K562 treated with DMSO at 1 percent for 12 hours (cell line): ENCODE data around the gene ATP5MC3. TPM values are rescaled to one million over a fixed set of nuclear protein-coding genes. Genes with fewer than 3 reads are reported as not detected.

Source experiments
- total RNA-seq: library from RNA; unstranded; fragments of 300-600 nt; gene quantifications from 2 replicates; pipeline ENCODE4 v1.2.3, GENCODE V29; 2022; ENCODE audit not compliant: insufficient read depth

ATP5MC3 gene
- total RNA-seq: 527 and 695 TPM in 2 replicates

DNA sequence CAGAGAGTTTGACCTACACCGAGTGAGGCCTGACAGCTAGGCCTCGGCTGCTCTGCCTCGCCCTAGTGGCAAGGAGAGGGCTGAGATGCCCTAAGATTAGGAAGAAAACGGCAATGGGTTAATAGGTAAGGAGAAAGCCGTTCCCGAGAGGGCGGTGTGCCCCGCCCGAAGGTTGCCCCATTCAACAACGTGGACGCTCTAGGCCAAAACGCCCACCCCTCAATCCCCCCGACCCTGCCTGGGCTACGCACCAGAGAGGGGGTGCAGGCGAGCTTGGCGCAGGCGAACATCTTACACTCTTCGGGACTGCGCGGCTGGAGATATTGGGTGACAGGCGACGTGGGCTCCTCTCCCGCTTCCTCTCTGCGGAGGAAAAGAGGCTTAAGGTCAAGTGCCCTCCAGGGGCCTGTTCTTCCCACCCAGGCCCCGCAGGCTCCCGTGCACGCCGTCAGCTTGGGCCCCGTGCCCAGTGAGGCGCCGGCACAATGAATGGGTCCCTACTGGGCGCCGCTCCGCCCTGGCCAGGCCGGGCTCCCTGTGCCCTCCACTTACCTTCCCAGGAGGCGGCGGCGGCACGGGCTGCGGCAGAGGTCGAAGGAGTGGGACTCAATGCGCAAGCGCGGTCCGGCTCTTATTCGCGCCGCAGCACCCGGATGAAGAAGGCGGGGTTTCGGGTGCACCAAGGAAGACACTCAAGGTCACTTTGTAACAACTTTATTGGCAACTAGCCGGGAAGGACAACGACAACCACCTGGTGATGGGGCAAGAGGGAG, at the start of gene ATP5MC3:
Gene ATP5MC3, minus strand, starts transcription at position 607 of the 773 bp plus-strand sequence. Its CDS starts 317 bp downstream, at position 290.

DNA sequence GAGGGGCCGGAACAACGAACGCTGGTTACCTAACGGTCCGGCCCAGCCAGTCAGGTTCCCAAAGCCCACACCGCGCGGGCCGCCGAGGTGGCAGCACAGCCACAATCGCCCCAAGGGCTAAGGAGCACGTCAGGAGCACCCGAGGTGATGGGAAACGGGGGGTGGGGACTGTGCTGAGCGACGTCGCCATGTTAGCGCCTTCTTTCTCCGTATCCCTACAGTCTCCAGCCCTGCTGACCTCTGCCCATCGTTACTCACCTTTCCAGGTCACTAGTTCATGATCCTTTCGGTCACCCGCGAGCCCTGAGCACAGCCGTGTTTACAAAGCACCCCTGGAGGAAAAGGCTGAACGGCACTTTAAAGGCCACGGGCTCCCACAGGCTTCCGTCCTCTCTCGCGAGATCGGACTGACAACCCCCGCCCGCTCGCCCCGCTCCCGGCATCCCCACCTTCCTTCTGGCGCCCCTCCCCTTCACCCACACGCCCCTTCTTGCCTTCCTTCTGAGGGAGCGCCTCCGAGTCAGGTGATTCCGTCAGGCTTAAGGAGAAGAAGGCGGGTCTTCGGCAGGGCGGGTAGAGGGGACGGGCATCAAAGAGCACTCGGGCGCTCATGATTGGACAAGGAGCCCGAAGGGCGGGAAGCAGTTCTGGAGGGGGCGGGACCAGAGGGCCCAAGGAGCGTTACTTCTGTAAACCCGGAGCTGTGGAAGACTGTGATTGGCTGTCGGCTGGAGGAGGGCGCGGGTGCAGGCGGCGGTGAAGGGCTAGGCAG, 13.5 kb downstream of the ATP5MC3 start, which contains the start of gene ATF2:
Gene ATF2, minus strand, starts transcription at position 412 of the 772 bp plus-strand sequence. CDS start 31,760 bp downstream, outside the sequence.

Other genes with a start within 250 kb of the ATP5MC3 start
- not detected in 2 replicates for gene CHN1, start 176.3 kb downstream of the ATP5MC3 start, total RNA-seq
- 7.8 and 35.6 TPM in 2 replicates for gene ATF2, start 13.5 kb downstream of the ATP5MC3 start, total RNA-seq